ENCODE results near the gene EIF1B. TPM values are rescaled to one million over a fixed set of nuclear protein-coding genes. Genes with fewer than 3 reads are reported as not detected.
"Not testable (repeated sequence)": the region's sequence is repeated elsewhere in the genome, so short reads cannot be mapped to it uniquely, and the experiment has no call there.

EIF1B gene
- 17.7 and 27.8 TPM in 2 replicates for total RNA-seq

GRCh38 chr3:40309418-40309924 lies at the start of gene EIF1B:
Gene EIF1B, plus strand, starts transcription at chr3:40309707. Its CDS starts 235 bp downstream, at chr3:40309942.
- peak; percentile 91 for DNase-seq (ENCODE audit: low read depth)

GRCh38 chr3:40262331-40262730 lies 47.2 kb upstream of the EIF1B start:
- DNase-seq (ENCODE audit: low read depth): no peak

GRCh38 chr3:40264451-40264850 lies 45.1 kb upstream of the EIF1B start:
- no peak for DNase-seq (ENCODE audit: low read depth)

- peak; percentile 76 for DNase-seq (ENCODE audit: low read depth)
Measured at GRCh38 chr3:40265181-40265580, 44.3 kb upstream of the EIF1B start.

GRCh38 chr3:40267937-40268724 lies 41.4 kb upstream of the EIF1B start:
- peak; percentile 84 for DNase-seq (ENCODE audit: low read depth)

- DNase-seq (ENCODE audit: low read depth): no peak
Measured at GRCh38 chr3:40268802-40269524, 40.5 kb upstream of the EIF1B start.

GRCh38 chr3:40278791-40279190 lies 30.7 kb upstream of the EIF1B start:
- DNase-seq (ENCODE audit: low read depth): no peak

- no peak for DNase-seq (ENCODE audit: low read depth)
Measured at GRCh38 chr3:40281995-40282394, 27.5 kb upstream of the EIF1B start.

GRCh38 chr3:40283057-40283456 lies 26.4 kb upstream of the EIF1B start:
- DNase-seq (ENCODE audit: low read depth): not testable (repeated sequence)

GRCh38 chr3:40287248-40287647 lies 22.3 kb upstream of the EIF1B start:
- DNase-seq (ENCODE audit: low read depth): no peak

GRCh38 chr3:40290396-40290795 lies 19.1 kb upstream of the EIF1B start:
- DNase-seq (ENCODE audit: low read depth): no peak

GRCh38 chr3:40291471-40291870 lies 18.0 kb upstream of the EIF1B start:
- no peak for DNase-seq (ENCODE audit: low read depth)

GRCh38 chr3:40292637-40293349 lies 16.7 kb upstream of the EIF1B start:
- no peak for DNase-seq (ENCODE audit: low read depth)

- DNase-seq (ENCODE audit: low read depth): no peak
Measured at GRCh38 chr3:40294434-40294833, 15.1 kb upstream of the EIF1B start.

GRCh38 chr3:40298075-40298474 lies 11.4 kb upstream of the EIF1B start:
- no peak for DNase-seq (ENCODE audit: low read depth)

- no peak for DNase-seq (ENCODE audit: low read depth)
Measured at GRCh38 chr3:40299130-40299720, 10.3 kb upstream of the EIF1B start.

GRCh38 chr3:40299721-40300335 lies 9.7 kb upstream of the EIF1B start:
- peak; percentile 57 for DNase-seq (ENCODE audit: low read depth)

- DNase-seq (ENCODE audit: low read depth): no peak
Measured at GRCh38 chr3:40302784-40303183, 6.7 kb upstream of the EIF1B start.

GRCh38 chr3:40304352-40304751 lies 5.2 kb upstream of the EIF1B start:
- no peak for DNase-seq (ENCODE audit: low read depth)

- DNase-seq (ENCODE audit: low read depth): no peak
Measured at GRCh38 chr3:40306336-40306735, 3.2 kb upstream of the EIF1B start.

GRCh38 chr3:40307176-40307575 lies 2.3 kb upstream of the EIF1B start:
- no peak for DNase-seq (ENCODE audit: low read depth)
